Transverse colon (tissue), 3 donors: Measurements from ENCODE around the gene SOWAHA.
"Not testable (repeated sequence)": the region's sequence is repeated elsewhere in the genome, so short reads cannot be mapped to it uniquely, and the experiment has no call there.

Experiments used
- POLR2A ChIP-seq: fragments of 450-650 bp; IDR thresholded peaks from one replicate; pipeline ENCODE4 v1.6.1; 2016; ENCODE audit warnings: antibody characterized with exemption, mild to moderate bottlenecking, moderate library complexity
- TF ChIP-seq, protein P1 (sequence below), 5 experiments: fragments of 200-600 bp in 3 of 5; fragments of 450-650 bp in 2 of 5; sonication (generic) in 3 of 5; IDR thresholded peaks; 1 replicate in 2 of 5; 2 replicates in 3 of 5; pipeline ENCODE4 v1.5.1; 2016 to 2017; ENCODE audit warnings: antibody characterized with exemption in 5 of 5, inconsistent platforms in 3 of 5, mild to moderate bottlenecking in 2 of 5, moderate library complexity in 1 of 5

DNA sequence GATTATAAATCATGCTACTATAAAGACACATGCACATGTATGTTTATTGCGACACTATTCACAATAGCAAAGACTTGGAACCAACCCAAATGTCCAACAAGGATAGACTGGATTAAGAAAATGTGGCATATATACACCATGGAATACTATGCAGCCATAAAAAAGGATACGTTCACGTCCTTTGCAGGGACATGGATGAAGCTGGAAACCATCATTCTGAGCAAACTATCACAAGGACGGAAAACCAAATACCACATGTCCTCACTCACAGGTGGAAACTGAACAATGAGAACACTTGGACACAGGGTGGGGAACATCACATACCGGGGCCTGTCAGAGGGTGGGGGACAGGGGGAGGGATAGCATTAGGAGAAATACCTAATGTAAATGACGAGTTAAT lies 7.2 kb upstream of the SOWAHA start:
- TF ChIP-seq, protein P1, sequence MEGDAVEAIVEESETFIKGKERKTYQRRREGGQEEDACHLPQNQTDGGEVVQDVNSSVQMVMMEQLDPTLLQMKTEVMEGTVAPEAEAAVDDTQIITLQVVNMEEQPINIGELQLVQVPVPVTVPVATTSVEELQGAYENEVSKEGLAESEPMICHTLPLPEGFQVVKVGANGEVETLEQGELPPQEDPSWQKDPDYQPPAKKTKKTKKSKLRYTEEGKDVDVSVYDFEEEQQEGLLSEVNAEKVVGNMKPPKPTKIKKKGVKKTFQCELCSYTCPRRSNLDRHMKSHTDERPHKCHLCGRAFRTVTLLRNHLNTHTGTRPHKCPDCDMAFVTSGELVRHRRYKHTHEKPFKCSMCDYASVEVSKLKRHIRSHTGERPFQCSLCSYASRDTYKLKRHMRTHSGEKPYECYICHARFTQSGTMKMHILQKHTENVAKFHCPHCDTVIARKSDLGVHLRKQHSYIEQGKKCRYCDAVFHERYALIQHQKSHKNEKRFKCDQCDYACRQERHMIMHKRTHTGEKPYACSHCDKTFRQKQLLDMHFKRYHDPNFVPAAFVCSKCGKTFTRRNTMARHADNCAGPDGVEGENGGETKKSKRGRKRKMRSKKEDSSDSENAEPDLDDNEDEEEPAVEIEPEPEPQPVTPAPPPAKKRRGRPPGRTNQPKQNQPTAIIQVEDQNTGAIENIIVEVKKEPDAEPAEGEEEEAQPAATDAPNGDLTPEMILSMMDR (IDR thresholded peaks at IDR 0.05), result not testable (repeated sequence)
- not testable (repeated sequence) for TF ChIP-seq POLR2A
